ENCODE data around the gene B9D2.

DNA sequence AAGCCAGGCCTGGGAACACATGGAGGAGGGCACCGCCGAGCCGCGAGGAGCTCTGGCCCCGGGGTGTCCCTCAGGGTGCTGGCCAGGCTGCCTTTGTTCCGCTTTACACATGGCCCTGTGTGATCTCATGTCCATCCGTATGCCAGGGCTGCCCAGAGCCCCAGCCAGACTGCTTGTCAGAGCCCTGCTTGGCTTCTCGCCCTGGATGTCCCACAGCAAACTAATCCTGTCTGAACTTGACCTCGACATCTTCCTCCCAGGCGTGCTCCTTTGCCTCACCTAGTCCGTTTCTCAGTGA lies 48.0 kb upstream of the B9D2 start:
- TF ChIP-seq, protein P1, sequence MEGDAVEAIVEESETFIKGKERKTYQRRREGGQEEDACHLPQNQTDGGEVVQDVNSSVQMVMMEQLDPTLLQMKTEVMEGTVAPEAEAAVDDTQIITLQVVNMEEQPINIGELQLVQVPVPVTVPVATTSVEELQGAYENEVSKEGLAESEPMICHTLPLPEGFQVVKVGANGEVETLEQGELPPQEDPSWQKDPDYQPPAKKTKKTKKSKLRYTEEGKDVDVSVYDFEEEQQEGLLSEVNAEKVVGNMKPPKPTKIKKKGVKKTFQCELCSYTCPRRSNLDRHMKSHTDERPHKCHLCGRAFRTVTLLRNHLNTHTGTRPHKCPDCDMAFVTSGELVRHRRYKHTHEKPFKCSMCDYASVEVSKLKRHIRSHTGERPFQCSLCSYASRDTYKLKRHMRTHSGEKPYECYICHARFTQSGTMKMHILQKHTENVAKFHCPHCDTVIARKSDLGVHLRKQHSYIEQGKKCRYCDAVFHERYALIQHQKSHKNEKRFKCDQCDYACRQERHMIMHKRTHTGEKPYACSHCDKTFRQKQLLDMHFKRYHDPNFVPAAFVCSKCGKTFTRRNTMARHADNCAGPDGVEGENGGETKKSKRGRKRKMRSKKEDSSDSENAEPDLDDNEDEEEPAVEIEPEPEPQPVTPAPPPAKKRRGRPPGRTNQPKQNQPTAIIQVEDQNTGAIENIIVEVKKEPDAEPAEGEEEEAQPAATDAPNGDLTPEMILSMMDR (IDR thresholded peaks at IDR 0.05; ENCODE audit: borderline replicate concordance, extremely low read depth, low read length, poor library complexity, severe bottlenecking): no peak
- TF ChIP-seq EZH2 (IDR thresholded peaks at IDR 0.05; ENCODE audit: borderline replicate concordance, low read depth, low read length, severe bottlenecking): no peak
